Neuron (in vitro differentiated cells): ENCODE results near the gene RMDN2.
"Not testable (repeated sequence)": the region's sequence is repeated elsewhere in the genome, so short reads cannot be mapped to it uniquely, and the experiment has no call there.

Experiments used
- H2AFZ ChIP-seq: one replicate; pipeline ENCODE4 v1.6.1; 2013; ENCODE audit warnings: low read depth, mild to moderate bottlenecking, inconsistent platforms, low read length, moderate library complexity
- H3K27me3 ChIP-seq: one replicate; pipeline ENCODE4 v1.6.1; 2013; ENCODE audit warnings: low read length; ENCODE audit not compliant: insufficient read depth
- H3K36me3 ChIP-seq: one replicate; pipeline ENCODE4 v1.6.1; 2013; ENCODE audit warnings: low read length; ENCODE audit not compliant: insufficient read depth
- H3K4me1 ChIP-seq: one replicate; pipeline ENCODE4 v1.6.1; 2013; ENCODE audit warnings: low read length; ENCODE audit not compliant: insufficient read depth
- H3K4me3 ChIP-seq: 2 replicates; pipeline ENCODE4 v1.5.1; 2013; ENCODE audit warnings: mild to moderate bottlenecking, low read length, moderate library complexity
- H3K9me3 ChIP-seq: one replicate; pipeline ENCODE4 v1.6.1; 2013; ENCODE audit warnings: low read length

Gene RMDN2

DNA sequence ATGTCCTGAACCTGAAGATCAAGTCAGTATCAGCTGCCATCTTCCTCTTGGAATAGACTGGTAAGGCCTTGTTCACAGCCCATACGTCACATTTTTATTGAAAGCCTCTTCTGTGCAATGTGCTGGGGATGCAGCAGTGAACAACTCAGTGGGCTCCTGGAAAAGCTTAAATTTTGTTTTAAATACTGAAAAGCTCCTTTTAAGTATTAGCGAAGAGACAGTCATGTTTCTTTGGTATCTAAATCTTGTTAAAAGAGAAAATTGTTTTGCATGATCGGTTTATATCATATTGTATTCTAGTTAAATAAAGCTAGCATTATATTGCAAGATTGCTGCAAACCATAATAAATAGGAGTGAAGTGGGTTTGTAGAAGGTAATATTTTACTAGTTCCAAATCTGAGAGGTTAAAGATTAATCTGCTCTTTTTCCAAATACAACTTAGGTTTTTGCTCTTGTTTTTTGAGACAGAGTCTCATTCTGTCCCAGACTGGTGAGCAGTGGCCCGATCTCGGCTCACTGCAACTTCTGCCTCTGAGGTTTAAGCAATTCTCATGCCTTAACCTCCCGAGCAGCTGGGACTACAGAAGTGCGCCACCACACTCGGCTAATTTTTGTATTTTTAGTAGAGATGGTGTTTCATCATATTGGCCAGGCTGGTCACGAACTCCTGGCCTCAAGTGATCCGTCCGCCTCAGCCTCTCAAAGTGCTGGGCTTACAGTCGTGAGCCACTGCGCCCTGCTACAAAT lies 1.6 kb upstream of the RMDN2 start:
- H3K4me3 ChIP-seq, result no peak overlapping the region
- no peak overlapping the region for H2AFZ ChIP-seq
- H3K27me3 ChIP-seq, result no peaks in the 10 kb centered on the region
- H3K9me3 ChIP-seq, result no peaks in the 10 kb centered on the region
- H3K4me1 ChIP-seq, result peaks cover 22% of the 10 kb centered on the region
- no peaks in the 10 kb centered on the region for H3K36me3 ChIP-seq

DNA sequence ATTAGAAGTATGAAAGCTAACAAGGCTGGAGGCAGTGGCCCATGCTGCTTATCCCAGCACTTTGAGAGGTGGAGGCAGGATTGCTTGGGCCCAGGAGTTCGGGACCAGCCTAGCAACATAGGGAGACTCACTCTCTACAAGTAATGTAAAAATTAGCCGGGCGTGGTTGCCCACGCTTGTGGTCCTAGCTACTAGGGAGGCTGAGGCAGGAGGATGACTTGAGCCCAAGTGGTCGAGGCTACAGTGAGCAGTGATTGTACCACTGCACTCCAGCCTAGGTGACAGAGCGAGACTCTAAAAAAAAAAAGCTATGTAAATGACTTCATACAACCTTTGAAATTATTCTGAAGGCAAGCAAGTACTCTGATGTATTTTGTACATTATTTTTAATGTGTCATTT lies 1.5 kb downstream of the RMDN2 start:
- Histone ChIP-seq H3K4me3 (peak overlapping the region; percentile 57), H3K4me1 (peaks cover 8% of the 10 kb centered on the region)

DNA sequence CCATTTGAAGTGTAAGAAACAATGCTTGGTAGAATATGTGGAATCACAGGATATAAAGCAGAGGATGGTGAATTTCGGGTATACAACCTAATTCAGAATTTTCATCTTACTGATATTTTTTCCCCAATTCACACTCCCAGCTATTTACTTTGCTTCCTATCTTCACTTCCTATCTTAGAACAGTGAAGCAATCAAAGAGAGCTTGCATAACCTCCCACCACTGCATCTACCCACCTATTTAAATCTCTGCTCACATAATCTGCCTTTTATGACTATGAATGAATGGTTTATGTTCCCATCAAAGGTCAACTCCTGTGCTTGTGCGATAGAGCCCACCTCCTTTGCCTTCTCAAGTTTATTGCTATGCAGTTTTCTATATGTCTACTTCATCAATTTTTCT lies 3.3 kb downstream of the RMDN2 start:
- Histone ChIP-seq H3K4me1 (peaks cover 8% of the 10 kb centered on the region), H3K9me3 (no peaks in the 10 kb centered on the region), H3K4me3 (no peak overlapping the region), H2AFZ (no peak overlapping the region), H3K36me3 (peaks cover 2% of the 10 kb centered on the region), H3K27me3 (no peaks in the 10 kb centered on the region)

More for the DNA sequence above, 1.5 kb downstream of the RMDN2 start:
- H2AFZ ChIP-seq, result no peak overlapping the region
- H3K27me3 ChIP-seq, result no peaks in the 10 kb centered on the region
- H3K36me3 ChIP-seq, result peaks cover 2% of the 10 kb centered on the region
- no peaks in the 10 kb centered on the region for H3K9me3 ChIP-seq

DNA sequence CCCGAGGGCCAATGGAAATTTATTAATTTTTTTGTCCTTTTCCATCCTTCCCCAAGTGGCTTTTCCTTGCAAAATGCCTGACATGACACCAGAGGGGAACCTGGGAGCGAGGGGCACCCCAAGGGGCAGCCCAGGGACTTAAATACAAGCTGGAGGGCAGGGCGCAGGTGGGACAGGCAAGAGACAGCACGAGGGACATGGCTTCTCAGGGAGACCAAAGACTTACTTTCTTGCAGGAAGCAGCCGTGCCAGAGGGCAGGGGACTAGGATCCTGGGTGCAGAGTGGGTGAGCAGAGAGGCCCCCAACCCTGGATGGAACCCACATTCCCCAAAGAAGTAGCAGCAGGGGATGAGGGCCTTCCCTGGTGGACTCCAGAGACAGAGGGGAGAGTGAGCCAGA lies 5.3 kb downstream of the RMDN2 start:
- H3K36me3 ChIP-seq, H3K9me3 ChIP-seq, H2AFZ ChIP-seq, H3K27me3 ChIP-seq, H3K4me3 ChIP-seq, H3K4me1 ChIP-seq: not testable (repeated sequence)

DNA sequence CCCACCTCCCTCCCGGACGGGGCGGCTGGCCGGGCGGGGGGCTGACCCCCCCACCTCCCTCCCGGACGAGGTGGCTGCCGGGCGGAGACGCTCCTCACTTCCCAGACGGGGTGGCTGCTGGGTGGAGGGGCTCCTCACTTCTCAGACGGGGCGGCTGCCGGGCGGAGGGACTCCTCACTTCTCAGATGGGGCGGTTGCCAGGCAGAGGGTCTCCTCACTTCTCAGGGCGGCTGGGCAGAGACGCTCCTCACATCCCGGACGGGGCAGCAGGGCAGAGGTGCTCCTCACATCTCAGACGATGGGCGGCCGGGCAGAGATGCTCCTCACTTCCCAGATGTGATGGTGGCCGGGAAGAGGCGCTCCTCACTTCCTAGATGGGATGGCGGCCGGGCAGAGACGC lies 7.8 kb downstream of the RMDN2 start:
- H2AFZ ChIP-seq, H3K4me3 ChIP-seq, H3K27me3 ChIP-seq: not testable (repeated sequence)

DNA sequence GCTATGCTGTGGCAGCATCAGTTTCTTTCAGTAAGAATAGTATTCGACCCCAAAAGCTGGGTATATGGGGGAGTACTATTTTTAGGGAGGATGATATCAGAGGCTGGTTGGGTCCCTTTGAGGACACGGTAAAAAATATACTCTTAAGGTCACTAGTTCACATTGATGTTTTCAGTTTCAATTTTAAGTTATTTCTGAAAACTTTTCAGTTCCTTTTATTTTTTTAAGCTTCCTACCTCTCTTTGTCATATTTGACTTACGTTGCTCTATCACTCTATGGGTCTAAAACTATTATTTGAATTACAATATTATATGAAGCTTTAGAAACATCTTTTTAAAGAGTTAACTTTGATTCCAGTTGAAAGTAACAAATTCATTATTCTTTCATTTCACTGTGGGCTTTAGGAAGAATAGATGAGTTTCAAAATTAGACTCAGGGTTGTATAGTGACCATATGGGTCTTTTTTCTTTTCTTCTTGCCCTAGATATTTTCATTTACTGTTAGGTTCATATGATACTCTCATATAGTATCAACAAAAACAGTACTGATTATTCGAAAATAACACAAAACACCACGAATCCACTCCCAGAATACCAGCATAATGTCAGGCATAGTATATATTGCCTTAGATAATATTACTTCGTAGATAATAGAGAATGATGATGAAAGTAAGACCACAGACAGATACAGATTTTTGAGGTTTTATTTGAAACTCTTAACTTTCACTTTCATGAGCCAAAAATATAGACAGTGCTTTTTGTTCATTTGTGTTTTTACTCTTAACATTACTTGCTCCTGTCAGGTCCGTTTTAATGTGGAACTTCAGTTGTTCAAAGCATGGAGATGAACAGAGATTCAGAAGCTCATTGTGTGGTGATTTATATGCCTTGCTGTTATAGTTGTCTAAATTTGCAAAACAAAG lies 9.8 kb downstream of the RMDN2 start:
- Histone ChIP-seq H3K4me3 (no peak overlapping the region), H3K27me3 (no peaks in the 10 kb centered on the region), H2AFZ (no peak overlapping the region), H3K36me3 (peaks cover under 1% of the 10 kb centered on the region), H3K9me3 (no peaks in the 10 kb centered on the region), H3K4me1 (no peaks in the 10 kb centered on the region)

More for the DNA sequence above, 7.8 kb downstream of the RMDN2 start:
- H3K9me3 ChIP-seq, H3K4me1 ChIP-seq, H3K36me3 ChIP-seq: not testable (repeated sequence)

DNA sequence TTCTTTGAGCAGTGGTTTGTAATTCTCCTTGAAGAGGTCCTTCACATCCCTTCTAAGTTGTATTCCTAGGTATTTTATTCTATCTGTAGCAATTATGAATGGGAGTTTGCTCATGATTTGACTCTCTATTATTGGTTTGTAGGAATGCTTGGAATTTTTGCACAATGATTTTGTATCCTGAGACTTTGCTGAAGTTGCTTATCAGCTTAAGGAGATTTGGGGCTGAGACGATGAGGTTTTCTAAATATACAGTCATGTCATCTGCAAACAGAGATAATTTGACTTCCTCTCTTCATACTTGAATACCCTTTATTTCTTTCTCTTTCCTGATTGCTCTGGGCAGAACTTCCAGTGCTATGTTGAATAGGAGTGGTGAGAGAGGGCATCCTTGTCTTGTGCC lies 12.5 kb downstream of the RMDN2 start:
- H3K36me3 ChIP-seq, H3K4me1 ChIP-seq, H3K27me3 ChIP-seq, H3K9me3 ChIP-seq, H2AFZ ChIP-seq, H3K4me3 ChIP-seq: not testable (repeated sequence)

DNA sequence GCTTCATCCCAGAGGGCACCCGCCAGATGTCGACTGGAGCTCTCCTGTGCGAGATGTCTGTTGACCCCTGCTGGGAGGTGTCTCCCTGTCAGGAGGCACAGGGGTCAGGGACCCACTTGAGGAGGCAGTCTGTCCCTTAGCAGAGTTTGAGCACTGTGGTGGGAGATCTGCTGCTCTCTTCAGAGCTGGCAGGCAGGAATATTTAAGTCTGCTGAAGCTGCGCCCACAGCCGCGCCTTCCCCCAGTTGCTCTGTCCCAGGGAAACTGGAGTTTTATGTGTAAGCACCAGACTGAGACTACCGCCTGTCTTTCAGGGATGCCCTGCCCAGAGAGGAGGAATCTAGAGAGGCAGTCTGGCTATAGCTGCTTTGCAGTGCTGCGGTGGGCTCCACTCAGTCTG lies 16.2 kb downstream of the RMDN2 start:
- not testable (repeated sequence) for H3K36me3 ChIP-seq, H3K4me1 ChIP-seq, H3K27me3 ChIP-seq, H3K9me3 ChIP-seq, H3K4me3 ChIP-seq, H2AFZ ChIP-seq

DNA sequence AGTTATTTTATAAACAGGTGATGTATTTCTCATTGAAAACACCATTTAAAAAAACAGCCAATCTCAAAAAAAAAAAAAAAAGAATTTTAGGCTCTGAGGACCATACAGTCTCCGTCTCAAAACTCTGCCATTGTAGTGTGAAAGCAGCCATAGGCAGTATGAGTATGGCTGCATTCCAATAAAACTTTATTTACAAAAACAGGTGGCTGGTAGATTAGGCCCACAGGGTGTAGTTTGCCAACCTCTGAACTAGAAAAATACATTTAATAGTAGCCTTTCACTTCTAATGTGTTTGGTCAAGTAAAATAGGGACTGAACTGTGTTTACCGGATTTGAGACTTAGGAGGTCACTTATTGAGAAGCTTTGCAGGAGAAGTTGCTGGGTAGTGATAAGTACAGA lies 19.2 kb downstream of the RMDN2 start:
- Histone ChIP-seq H3K36me3 (no peaks in the 10 kb centered on the region), H3K4me3 (no peak overlapping the region), H3K4me1 (no peaks in the 10 kb centered on the region), H2AFZ (no peak overlapping the region), H3K27me3 (no peaks in the 10 kb centered on the region), H3K9me3 (no peaks in the 10 kb centered on the region)

DNA sequence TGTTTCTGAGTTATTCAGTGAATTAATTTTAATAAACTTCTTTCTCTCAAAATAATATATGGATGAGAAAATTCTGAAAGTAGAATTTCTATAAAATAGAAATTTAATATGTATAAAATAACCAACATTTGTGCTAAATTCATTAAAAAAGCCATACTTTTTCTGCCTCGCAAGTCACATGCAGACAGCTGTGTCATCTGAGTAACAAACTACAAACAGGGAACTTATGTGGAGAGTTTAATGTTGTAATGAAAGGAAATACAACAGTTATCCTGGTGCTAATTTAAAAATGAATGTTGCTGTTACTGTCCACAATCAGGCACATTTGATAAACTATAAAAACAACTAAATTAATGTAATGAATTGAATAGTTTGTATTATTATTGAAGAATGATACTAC lies 22.2 kb downstream of the RMDN2 start:
- Histone ChIP-seq H3K9me3 (no peaks in the 10 kb centered on the region), H3K36me3 (no peaks in the 10 kb centered on the region), H2AFZ (no peak overlapping the region), H3K27me3 (no peaks in the 10 kb centered on the region), H3K4me3 (no peak overlapping the region), H3K4me1 (no peaks in the 10 kb centered on the region)

DNA sequence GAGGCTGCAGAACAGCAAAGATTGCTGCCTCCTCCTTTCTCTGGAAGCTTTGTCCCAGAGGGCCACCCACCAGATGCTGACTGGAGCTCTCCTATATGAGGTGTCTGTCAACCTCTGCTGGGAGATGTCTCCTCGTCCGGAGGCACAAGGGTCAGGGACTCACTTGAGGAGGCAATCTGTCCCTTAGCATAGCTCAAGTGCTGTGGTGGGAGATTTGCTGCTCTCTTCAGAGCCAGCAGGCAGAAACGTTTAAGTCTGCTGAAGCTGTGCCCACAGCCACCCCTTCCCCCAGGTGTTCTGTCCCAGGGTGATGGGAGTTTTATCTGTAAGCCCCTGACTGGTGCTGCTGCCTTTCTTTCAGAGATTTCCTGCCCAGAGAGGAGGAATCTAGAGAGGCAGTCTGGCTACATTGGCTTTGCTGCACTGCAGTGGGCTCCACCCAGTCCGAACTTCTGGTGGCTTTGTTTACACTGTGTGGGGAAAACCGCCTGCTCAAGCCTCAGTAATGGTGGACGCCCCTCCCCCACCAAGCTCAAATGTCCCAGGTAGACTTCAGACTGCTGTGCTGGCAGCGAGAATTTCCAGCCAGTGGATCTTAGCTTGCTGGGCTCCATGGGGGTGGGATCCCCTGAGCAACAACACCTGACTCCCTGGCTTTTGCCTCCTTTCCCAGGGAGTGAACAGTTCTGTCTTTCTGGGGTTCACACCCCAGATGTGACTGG lies 37.1 kb downstream of the RMDN2 start:
- H3K27me3 ChIP-seq, H3K4me3 ChIP-seq, H3K4me1 ChIP-seq, H3K36me3 ChIP-seq, H2AFZ ChIP-seq, H3K9me3 ChIP-seq: not testable (repeated sequence)

DNA sequence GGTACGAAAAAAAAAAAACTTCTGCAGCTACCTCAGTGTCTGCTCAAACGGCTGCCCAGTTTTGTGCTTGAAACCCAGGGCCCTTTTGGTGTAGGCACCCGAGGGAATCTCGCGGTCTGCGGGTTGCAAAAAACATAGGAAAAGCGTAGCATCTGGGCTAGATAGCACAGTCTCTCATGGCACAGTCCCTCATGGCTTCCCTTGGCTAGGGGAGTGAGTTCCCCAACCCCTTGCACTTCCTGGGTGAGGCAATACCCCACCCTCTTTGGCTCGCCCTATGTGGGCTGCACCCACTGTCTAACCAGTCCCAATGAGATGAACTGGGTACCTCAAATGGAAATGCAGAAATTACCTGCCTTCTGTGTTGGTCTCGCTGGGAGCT lies 37.6 kb downstream of the RMDN2 start:
- not testable (repeated sequence) for H3K4me1 ChIP-seq, H3K9me3 ChIP-seq, H3K4me3 ChIP-seq, H3K27me3 ChIP-seq, H3K36me3 ChIP-seq, H2AFZ ChIP-seq

DNA sequence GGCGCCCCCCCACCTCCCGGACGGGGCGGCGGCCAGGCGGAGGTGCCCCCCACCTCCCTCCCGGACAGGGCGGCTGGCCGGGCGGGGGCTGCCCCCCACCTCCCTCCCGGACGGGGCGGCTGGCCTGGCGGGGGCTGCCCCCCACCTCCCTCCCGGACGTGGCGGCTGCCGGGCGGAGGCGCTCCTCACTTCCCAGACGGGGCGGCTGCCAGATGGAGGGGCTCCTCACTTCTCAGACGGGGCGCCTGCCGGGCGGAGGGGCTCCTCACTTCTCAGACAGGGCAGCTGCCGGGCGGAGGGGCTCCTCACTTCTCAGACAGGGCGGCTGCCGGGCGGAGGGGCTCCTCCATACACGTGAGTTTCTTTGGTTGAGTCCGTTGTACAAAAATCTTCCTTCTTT lies 38.8 kb downstream of the RMDN2 start:
- not testable (repeated sequence) for H3K4me1 ChIP-seq, H3K36me3 ChIP-seq, H3K27me3 ChIP-seq, H3K4me3 ChIP-seq, H2AFZ ChIP-seq, H3K9me3 ChIP-seq
